Measurements from ENCODE around the gene MYRF. TPM values are rescaled to one million over a fixed set of nuclear protein-coding genes. Genes with fewer than 3 reads are reported as not detected.

The MYRF gene
- total RNA-seq, 1 donor from 2014 or later = 1.9 TPM

DNA sequence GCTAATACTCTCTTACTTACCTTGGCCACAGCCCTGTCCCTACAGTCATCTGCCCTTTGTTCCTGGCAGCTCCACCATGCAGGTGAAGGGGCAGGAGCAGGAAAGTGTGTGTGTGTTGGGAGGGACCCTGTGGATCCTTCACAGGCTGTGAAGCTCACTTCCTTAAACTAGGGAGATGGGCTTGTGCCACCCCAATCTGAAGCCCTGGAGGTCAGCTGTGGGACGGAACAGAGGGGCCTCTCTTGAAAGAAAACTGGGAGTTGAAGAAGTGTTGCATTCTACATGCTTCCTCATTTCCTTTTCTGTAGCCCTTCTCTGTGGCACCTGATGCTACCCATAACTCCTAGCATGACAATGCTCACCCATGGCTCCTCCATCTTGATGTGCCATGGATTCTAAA is 52.7 kb downstream of the MYRF start:
- H3K4me1 ChIP-seq = no peaks in the 10 kb centered on the region
- Mint-ChIP-seq H3K9me3 (no peaks in the 10 kb centered on the region), H3K27me3 (ENCODE audit: insufficient read depth, low read depth) (peaks cover 6% of the 10 kb centered on the region), H3K36me3 (peaks cover 65% of the 10 kb centered on the region), H3K4me3 (no peak overlapping the region), H3K4me1 (no peaks in the 10 kb centered on the region), H3K27ac (peak overlapping the region; percentile 35)
- H3K4me3 ChIP-seq = no peak overlapping the region
- H3K9ac ChIP-seq = no peak overlapping the region
- no peaks in the 10 kb centered on the region for H3K27me3 ChIP-seq
- TF ChIP-seq EZH2phosphoT487 (IDR thresholded peaks at IDR 0.05) (no peak), EZH2 (IDR thresholded peaks at IDR 0.05) (no peak), CTCF (IDR thresholded peaks at IDR 0.05) (no peak)
- H4K20me1 ChIP-seq (ENCODE audit: low read depth) = peaks cover 17% of the 10 kb centered on the region
- no peak overlapping the region for H2AFZ ChIP-seq (replicated peaks)
- no peak overlapping the region for H3K4me2 ChIP-seq
- peaks cover 14% of the 10 kb centered on the region for H3K36me3 ChIP-seq
- H3K27ac ChIP-seq = no peak overlapping the region
- peaks cover 13% of the 10 kb centered on the region for H3K79me2 ChIP-seq (ENCODE audit: low read depth)
- peaks cover 29% of the 10 kb centered on the region for H3F3A ChIP-seq (ENCODE audit: low read depth)
- H3K9me3 ChIP-seq (ENCODE audit: low read depth) = no peaks in the 10 kb centered on the region
- no peak for DNase-seq (ENCODE audit: low spot score)

DNA sequence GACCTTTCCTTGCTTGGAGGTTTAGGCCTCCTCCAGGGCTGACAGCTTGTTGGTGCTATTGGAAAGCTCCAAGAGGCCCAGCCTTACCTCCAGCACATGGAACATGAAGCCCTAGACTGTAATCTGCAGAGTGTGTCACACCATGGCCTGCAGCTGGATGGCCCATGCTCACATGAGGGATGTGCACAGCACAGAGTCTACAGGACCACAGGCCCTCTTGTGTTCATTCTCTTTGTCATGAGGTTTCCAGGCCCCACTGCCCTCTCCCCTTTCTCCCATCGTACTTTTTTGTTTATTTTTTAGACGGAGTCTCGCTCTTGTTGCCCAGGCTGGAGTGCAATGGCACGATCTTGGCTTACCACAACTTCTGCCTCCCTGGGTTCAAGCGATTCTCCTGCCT is 54.3 kb downstream of the MYRF start:
- Histone ChIP-seq H3K4me1 (no peaks in the 10 kb centered on the region), H4K20me1 (ENCODE audit: low read depth) (peaks cover 21% of the 10 kb centered on the region), H3K9ac (no peak overlapping the region), H3K9me3 (ENCODE audit: low read depth) (no peaks in the 10 kb centered on the region), H3K79me2 (ENCODE audit: low read depth) (peaks cover 11% of the 10 kb centered on the region), H3F3A (ENCODE audit: low read depth) (peaks cover 13% of the 10 kb centered on the region), H3K4me3 (no peak overlapping the region), H3K27me3 (no peaks in the 10 kb centered on the region), H2AFZ (replicated peaks) (no peak overlapping the region), H3K36me3 (peaks cover 14% of the 10 kb centered on the region), H3K27ac (no peak overlapping the region), H3K4me2 (no peak overlapping the region)
- no peak for TF ChIP-seq CTCF (IDR thresholded peaks at IDR 0.05)
- no peak for TF ChIP-seq EZH2 (IDR thresholded peaks at IDR 0.05)
- TF ChIP-seq EZH2phosphoT487 (IDR thresholded peaks at IDR 0.05) = no peak
- Mint-ChIP-seq H3K4me1 (no peaks in the 10 kb centered on the region), H3K27me3 (ENCODE audit: insufficient read depth, low read depth) (peaks cover 5% of the 10 kb centered on the region), H3K36me3 (peaks cover 67% of the 10 kb centered on the region), H3K27ac (no peak overlapping the region), H3K4me3 (no peak overlapping the region), H3K9me3 (no peaks in the 10 kb centered on the region)
- DNase-seq (ENCODE audit: low spot score) = no peak

DNA sequence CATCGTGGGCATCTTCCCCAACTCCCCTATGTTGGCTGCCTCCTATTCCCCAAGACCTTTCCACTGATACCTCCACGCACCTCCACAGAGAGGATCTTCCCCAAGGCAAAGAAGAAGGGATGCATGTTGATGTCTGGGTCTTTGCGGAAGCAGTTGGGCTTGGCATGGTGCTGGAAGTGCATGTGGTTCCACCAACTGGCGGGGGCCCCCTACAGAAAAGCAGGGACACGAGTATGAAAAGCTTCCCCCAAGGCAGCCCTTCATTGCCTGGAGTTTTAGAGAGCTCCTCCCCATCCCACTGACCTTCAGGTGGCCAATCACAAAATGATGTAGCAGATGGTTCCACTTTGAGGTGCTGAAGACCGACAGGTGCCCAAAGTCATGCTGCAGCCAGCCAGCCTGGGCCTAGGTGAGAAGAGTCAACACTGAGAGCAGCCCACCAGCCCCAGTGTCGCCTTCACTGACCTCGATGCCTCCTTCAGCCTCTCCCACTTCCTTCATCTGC is 58.3 kb downstream of the MYRF start:
- no peak for DNase-seq (ENCODE audit: low spot score)
- peaks cover 62% of the 10 kb centered on the region for H3K36me3 Mint-ChIP-seq
- no peak overlapping the region for H3K9ac ChIP-seq
- H2AFZ ChIP-seq (replicated peaks) = no peak overlapping the region
- H4K20me1 ChIP-seq (ENCODE audit: low read depth) = peaks cover 20% of the 10 kb centered on the region
- H3K4me1 ChIP-seq = peaks cover 4% of the 10 kb centered on the region
- H3K4me3 ChIP-seq = no peak overlapping the region
- H3F3A ChIP-seq (ENCODE audit: low read depth) = peaks cover 26% of the 10 kb centered on the region
- peaks cover 4% of the 10 kb centered on the region for H3K27me3 Mint-ChIP-seq (ENCODE audit: insufficient read depth, low read depth)
- no peak overlapping the region for H3K27ac ChIP-seq
- H3K79me2 ChIP-seq (ENCODE audit: low read depth) = peaks cover 45% of the 10 kb centered on the region
- no peak overlapping the region for H3K27ac Mint-ChIP-seq
- TF ChIP-seq EZH2 (IDR thresholded peaks at IDR 0.05) = no peak
- no peak for TF ChIP-seq EZH2phosphoT487 (IDR thresholded peaks at IDR 0.05)
- no peak for TF ChIP-seq CTCF (IDR thresholded peaks at IDR 0.05)
- H3K4me2 ChIP-seq = no peak overlapping the region
- H3K4me1 Mint-ChIP-seq = peaks cover 11% of the 10 kb centered on the region
- no peaks in the 10 kb centered on the region for H3K27me3 ChIP-seq
- no peaks in the 10 kb centered on the region for H3K9me3 ChIP-seq (ENCODE audit: low read depth)
- no peak overlapping the region for H3K4me3 Mint-ChIP-seq
- H3K9me3 Mint-ChIP-seq = peaks cover 7% of the 10 kb centered on the region
- H3K36me3 ChIP-seq = peaks cover 14% of the 10 kb centered on the region

Data from neural progenitor cell (in vitro differentiated cells).